ENCODE results near the gene CDH13. TPM values are rescaled to one million over a fixed set of nuclear protein-coding genes. Genes with fewer than 3 reads are reported as not detected.

CDH13 gene
- total and polyA plus RNA-seq, 4 donors: 58.9 to 265 (median 158) TPM

DNA sequence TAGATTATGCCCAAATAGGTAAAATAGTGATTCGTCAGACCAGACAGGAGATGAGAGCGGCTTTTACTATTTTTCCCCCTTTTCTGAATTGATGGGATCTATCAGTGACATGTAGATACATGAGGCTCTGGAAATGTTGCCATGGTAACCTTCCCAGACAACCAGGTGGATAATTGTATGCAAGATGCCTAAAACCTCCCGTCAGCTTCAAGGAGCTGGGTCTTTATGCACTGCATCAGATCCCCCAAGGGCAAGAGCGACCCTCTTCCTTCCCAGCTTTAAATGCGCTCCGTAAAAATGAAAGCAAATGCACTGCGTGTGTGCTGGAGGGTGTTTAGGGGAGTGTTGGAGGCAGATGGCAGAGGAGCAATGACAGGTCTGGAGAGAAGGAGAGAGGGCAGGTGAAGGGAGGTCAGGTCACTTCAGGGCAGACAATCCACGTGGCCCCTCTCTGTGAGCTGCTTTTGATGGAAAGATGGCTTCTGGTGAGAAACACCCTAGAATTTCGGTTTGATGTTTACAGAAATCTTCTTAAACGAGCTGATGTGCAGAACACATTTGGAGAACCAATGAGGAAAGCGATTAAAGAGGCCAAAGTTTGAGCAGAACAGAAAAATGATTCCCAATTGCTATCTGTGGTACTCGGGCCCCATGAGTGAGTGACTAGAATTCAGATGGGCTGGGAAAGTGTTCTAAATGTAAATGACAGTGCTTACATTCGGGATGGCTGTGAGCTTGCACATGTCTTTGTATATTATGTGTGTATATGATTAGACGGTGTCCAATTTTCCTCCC is 719.3 kb downstream of the CDH13 start:
- no peaks in the 10 kb centered on the region for H3K27me3 ChIP-seq (ENCODE audit: control insufficient read depth in 1 of 2, insufficient read depth in 2 of 2, low read length in 1 of 2)
- peaks cover 2 to 7% of the 10 kb centered on the region in 2 donors for H3K36me3 ChIP-seq (ENCODE audit: control insufficient read depth in 1 of 2, insufficient read depth in 2 of 2, low read length in 1 of 2)
- intact Hi-C loops (cut with DNase I): no loop called here
- DNase-seq: no peak
- H3K9me3 ChIP-seq (ENCODE audit: control insufficient read depth, low read length): no peaks in the 10 kb centered on the region
- WGBS, 2 donors: 92% methylated on average over 14 of the region's 14 CpGs
- H3K27ac ChIP-seq (ENCODE audit: low read depth in 1 of 2, low read length in 2 of 2): no peak overlapping the region
- H3K4me3 ChIP-seq (ENCODE audit: low read length in 2 of 2): no peak overlapping the region
- H3K4me1 ChIP-seq (ENCODE audit: control insufficient read depth in 1 of 2, insufficient read depth in 2 of 2, low read length in 2 of 2): peaks cover 2% of the 10 kb centered on the region in 2 donors
- ATAC-seq (ENCODE audit: low FRiP score): no peak

DNA sequence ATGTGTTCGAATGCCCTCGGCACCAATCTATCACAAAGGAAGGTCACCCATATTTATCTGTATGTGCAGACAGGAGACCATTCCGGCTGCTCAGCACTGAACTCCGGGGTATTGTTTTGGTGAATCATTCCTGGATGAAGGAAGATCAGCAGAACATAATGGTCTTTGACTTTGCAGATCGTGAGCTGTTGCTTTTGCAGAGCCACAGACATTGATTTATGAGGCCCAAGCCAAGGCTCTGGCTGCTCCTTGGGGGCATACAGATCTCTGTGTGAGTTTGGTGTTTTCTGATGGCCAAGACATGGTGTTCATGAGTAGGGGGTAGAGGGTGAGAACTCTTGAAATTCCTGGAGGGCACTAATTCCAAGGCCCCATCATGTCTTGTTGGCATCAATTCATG is 722.2 kb downstream of the CDH13 start:
- ATAC-seq (ENCODE audit: low FRiP score) (no peak), DNase-seq (no peak)
- Histone ChIP-seq H3K27ac (ENCODE audit: low read depth in 1 of 2, low read length in 2 of 2) (no peak overlapping the region), H3K27me3 (ENCODE audit: control insufficient read depth in 1 of 2, insufficient read depth in 2 of 2, low read length in 1 of 2) (no peaks in the 10 kb centered on the region), H3K4me3 (ENCODE audit: low read length in 2 of 2) (no peak overlapping the region), H3K4me1 (ENCODE audit: control insufficient read depth in 1 of 2, insufficient read depth in 2 of 2, low read length in 2 of 2) (peaks cover 0 to 4% of the 10 kb centered on the region in 2 donors), H3K36me3 (ENCODE audit: control insufficient read depth in 1 of 2, insufficient read depth in 2 of 2, low read length in 1 of 2) (peaks cover 2 to 7% of the 10 kb centered on the region in 2 donors), H3K9me3 (ENCODE audit: control insufficient read depth, low read length) (no peaks in the 10 kb centered on the region)
- WGBS, 2 donors: 87% methylated on average over 5 of the region's 5 CpGs
- intact Hi-C loops (cut with DNase I): no loop called here

DNA sequence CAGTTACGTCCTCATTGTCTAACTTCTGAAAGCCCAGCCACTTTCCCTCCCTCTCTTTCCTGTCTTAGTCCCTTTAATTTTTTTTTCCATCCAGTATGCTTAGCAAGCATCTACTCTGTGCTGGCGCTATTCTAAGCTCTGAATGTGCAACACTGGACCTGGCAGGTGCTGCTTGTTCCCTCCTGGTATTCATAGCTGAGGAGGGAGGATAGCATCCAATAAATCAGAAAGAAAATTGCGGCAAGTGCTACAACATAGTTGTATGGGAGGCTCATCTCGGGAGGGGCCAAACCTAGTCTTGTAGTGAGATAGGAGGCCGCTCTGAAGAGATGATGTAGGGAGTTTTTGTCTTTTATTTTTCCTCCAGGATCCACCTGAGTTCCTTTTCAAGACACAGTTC is 723.7 kb downstream of the CDH13 start:
- H3K4me1 ChIP-seq (ENCODE audit: control insufficient read depth in 1 of 2, insufficient read depth in 2 of 2, low read length in 2 of 2): peaks cover 0 to 4% of the 10 kb centered on the region in 2 donors
- intact Hi-C loops (cut with DNase I): no loop called here
- 83 to 94% methylated on average over 5 of the region's 5 CpGs for WGBS, 2 donors
- H3K27ac ChIP-seq (ENCODE audit: low read depth in 1 of 2, low read length in 2 of 2): no peak overlapping the region
- ATAC-seq (ENCODE audit: low FRiP score) (no peak), DNase-seq (no peak)
- H3K27me3 ChIP-seq (ENCODE audit: control insufficient read depth in 1 of 2, insufficient read depth in 2 of 2, low read length in 1 of 2): no peaks in the 10 kb centered on the region
- H3K4me3 ChIP-seq (ENCODE audit: low read length in 2 of 2): no peak overlapping the region
- no peaks in the 10 kb centered on the region for H3K9me3 ChIP-seq (ENCODE audit: control insufficient read depth, low read length)
- peaks cover under 1 to 4% of the 10 kb centered on the region in 2 donors for H3K36me3 ChIP-seq (ENCODE audit: control insufficient read depth in 1 of 2, insufficient read depth in 2 of 2, low read length in 1 of 2)

DNA sequence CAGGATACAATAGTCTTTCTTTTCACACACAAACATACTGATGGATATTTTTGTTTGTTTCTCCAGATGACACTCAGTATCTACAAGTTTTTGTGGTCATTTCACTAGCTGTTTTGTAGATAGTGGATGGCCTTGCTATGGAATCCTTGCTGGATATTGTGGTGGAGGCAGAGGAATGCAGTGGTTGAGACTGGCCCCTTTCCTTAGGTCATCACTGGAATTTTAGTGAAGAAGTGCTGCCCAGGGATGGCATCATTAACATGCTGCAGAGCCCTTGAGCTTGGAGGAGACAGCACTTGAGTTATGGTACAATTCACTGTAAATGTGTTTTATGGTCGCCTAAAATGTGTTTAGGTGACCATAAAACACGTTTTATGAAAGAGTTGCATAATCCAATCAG is 725.1 kb downstream of the CDH13 start:
- no peak overlapping the region for H3K27ac ChIP-seq (ENCODE audit: low read depth in 1 of 2, low read length in 2 of 2)
- H3K27me3 ChIP-seq (ENCODE audit: control insufficient read depth in 1 of 2, insufficient read depth in 2 of 2, low read length in 1 of 2): no peaks in the 10 kb centered on the region
- 87 to 92% methylated on average over 2 of the region's 2 CpGs for WGBS, 2 donors
- intact Hi-C loops (cut with DNase I): no loop called here
- H3K4me1 ChIP-seq (ENCODE audit: control insufficient read depth in 1 of 2, insufficient read depth in 2 of 2, low read length in 2 of 2): peaks cover 0 to 4% of the 10 kb centered on the region in 2 donors
- ATAC-seq (ENCODE audit: low FRiP score) (no peak), DNase-seq (no peak)
- H3K4me3 ChIP-seq (ENCODE audit: low read length in 2 of 2): no peak overlapping the region
- H3K9me3 ChIP-seq (ENCODE audit: control insufficient read depth, low read length): no peaks in the 10 kb centered on the region
- peaks cover 0 to 2% of the 10 kb centered on the region in 2 donors for H3K36me3 ChIP-seq (ENCODE audit: control insufficient read depth in 1 of 2, insufficient read depth in 2 of 2, low read length in 1 of 2)

DNA sequence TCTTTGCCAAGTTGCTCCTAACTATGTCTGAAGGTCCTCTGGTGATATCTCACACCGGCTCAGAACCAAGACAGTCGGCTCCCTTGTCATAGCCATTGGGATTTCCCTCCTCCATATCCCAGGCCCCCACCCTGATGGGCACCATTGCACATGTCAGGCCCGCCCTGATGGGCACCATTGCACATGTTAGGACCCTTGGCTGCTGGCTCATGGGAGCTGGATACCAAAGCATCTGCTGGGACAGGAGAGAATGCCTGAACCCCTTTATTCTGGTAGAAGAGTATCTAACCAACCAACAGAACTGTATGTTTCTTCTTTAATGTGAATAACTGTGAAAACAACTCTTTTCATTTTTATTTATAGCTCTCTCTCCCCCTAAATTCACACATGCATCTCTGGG is 726.5 kb downstream of the CDH13 start:
- WGBS, 2 donors: 92 to 95% methylated on average over 3 of the region's 3 CpGs
- no peak overlapping the region for H3K4me3 ChIP-seq (ENCODE audit: low read length in 2 of 2)
- H3K4me1 ChIP-seq (ENCODE audit: control insufficient read depth in 1 of 2, insufficient read depth in 2 of 2, low read length in 2 of 2): peaks cover 0 to 4% of the 10 kb centered on the region in 2 donors
- no peaks in the 10 kb centered on the region for H3K9me3 ChIP-seq (ENCODE audit: control insufficient read depth, low read length)
- no peak overlapping the region for H3K27ac ChIP-seq (ENCODE audit: low read depth in 1 of 2, low read length in 2 of 2)
- no peaks in the 10 kb centered on the region for H3K36me3 ChIP-seq (ENCODE audit: control insufficient read depth in 1 of 2, insufficient read depth in 2 of 2, low read length in 1 of 2)
- DNase-seq (no peak), ATAC-seq (ENCODE audit: low FRiP score) (no peak)
- intact Hi-C loops (cut with DNase I): no loop called here
- no peaks in the 10 kb centered on the region for H3K27me3 ChIP-seq (ENCODE audit: control insufficient read depth in 1 of 2, insufficient read depth in 2 of 2, low read length in 1 of 2)

DNA sequence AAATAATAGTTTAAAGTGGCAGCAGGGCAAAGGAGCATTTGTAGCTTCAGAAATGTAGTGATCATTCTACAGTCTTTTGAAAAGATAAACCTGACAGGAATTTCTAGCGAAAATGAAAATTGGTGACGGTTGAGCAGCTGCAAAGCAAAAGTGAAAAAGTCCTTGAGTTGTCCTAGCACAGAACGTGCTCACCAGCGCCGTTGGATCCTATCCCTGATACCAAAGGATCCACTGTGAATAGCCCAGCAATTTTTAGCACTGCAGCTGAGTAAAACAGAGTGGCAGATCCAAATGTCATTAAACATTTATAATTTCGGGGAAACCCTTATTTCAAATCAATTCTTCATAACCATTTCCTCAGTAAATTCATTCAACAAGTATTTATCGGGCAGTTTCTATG is 727.2 kb downstream of the CDH13 start:
- Histone ChIP-seq H3K27ac (ENCODE audit: low read depth in 1 of 2, low read length in 2 of 2) (no peak overlapping the region), H3K27me3 (ENCODE audit: control insufficient read depth in 1 of 2, insufficient read depth in 2 of 2, low read length in 1 of 2) (no peaks in the 10 kb centered on the region), H3K4me1 (ENCODE audit: control insufficient read depth in 1 of 2, insufficient read depth in 2 of 2, low read length in 2 of 2) (peaks cover 0 to 7% of the 10 kb centered on the region in 2 donors), H3K4me3 (ENCODE audit: low read length in 2 of 2) (no peak overlapping the region), H3K36me3 (ENCODE audit: control insufficient read depth in 1 of 2, insufficient read depth in 2 of 2, low read length in 1 of 2) (no peaks in the 10 kb centered on the region), H3K9me3 (ENCODE audit: control insufficient read depth, low read length) (no peaks in the 10 kb centered on the region)
- intact Hi-C loops (cut with DNase I): no loop called here
- 70 to 92% methylated on average over 7 of the region's 7 CpGs for WGBS, 2 donors
- ATAC-seq (ENCODE audit: low FRiP score) (no peak), DNase-seq (no peak)

DNA sequence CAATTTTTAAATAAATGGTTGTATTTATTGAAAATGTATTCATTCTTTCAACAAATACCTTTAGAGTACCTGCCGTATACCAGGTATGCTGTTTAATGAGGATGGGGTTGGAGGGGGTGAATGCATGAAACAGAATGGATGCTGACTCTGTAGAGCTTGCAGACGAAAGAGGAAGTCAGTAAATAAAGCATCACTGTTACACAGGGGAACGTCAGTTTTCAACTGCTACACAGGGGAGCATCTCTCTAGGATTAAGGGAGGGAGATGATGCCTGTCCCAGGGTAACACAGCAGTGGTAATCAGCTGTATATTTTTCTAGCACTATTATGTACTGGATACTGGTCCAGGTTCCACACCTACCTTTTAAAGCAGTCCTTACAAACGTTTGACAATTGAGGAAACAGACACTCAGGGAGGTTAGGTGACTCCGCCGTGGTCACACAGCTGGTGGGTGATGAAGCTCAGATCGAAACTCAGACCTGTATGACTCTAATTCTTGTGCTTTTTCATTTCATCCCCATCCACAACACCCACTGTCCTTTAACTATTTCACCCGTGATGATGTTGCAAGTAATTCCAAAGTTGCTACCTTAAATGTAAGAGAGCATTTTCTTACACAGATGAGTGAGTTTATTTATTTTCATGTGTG is 728.9 kb downstream of the CDH13 start:
- H3K9me3 ChIP-seq (ENCODE audit: control insufficient read depth, low read length): no peaks in the 10 kb centered on the region
- peaks cover 0 to 6% of the 10 kb centered on the region in 2 donors for H3K4me1 ChIP-seq (ENCODE audit: control insufficient read depth in 1 of 2, insufficient read depth in 2 of 2, low read length in 2 of 2)
- DNase-seq (no peak), ATAC-seq (ENCODE audit: low FRiP score) (no peak)
- no peaks in the 10 kb centered on the region for H3K36me3 ChIP-seq (ENCODE audit: control insufficient read depth in 1 of 2, insufficient read depth in 2 of 2, low read length in 1 of 2)
- WGBS, 2 donors: 79 to 83% methylated on average over 8 of the region's 8 CpGs
- intact Hi-C loops (cut with DNase I): no loop called here
- no peak overlapping the region for H3K4me3 ChIP-seq (ENCODE audit: low read length in 2 of 2)
- H3K27ac ChIP-seq (ENCODE audit: low read depth in 1 of 2, low read length in 2 of 2): no peak overlapping the region
- H3K27me3 ChIP-seq (ENCODE audit: control insufficient read depth in 1 of 2, insufficient read depth in 2 of 2, low read length in 1 of 2): no peaks in the 10 kb centered on the region

DNA sequence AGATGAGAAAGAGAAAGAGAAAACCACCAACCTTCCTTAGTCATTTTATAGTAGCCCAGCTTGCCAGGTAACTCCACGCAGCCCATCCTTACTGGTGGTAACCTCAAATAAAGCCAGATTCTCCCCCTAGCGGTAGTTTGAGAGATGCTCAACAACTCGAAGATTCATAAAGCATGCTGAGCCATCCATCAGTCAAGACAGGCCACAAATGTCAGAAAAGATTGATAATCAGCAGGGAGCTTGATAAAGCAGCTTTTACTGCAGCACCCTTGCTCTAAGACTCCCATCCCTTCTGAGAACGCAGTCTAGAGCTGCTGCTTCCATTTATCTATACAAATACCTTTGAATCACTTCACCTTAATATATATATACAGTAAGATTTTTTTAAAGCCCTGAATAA is 729.5 kb downstream of the CDH13 start:
- ATAC-seq (ENCODE audit: low FRiP score) (no peak), DNase-seq (no peak)
- Histone ChIP-seq H3K27ac (ENCODE audit: low read depth in 1 of 2, low read length in 2 of 2) (no peak overlapping the region), H3K4me3 (ENCODE audit: low read length in 2 of 2) (no peak overlapping the region), H3K36me3 (ENCODE audit: control insufficient read depth in 1 of 2, insufficient read depth in 2 of 2, low read length in 1 of 2) (no peaks in the 10 kb centered on the region), H3K4me1 (ENCODE audit: control insufficient read depth in 1 of 2, insufficient read depth in 2 of 2, low read length in 2 of 2) (peaks cover 0 to 6% of the 10 kb centered on the region in 2 donors), H3K9me3 (ENCODE audit: control insufficient read depth, low read length) (no peaks in the 10 kb centered on the region), H3K27me3 (ENCODE audit: control insufficient read depth in 1 of 2, insufficient read depth in 2 of 2, low read length in 1 of 2) (no peaks in the 10 kb centered on the region)
- intact Hi-C loops (cut with DNase I): no loop called here
- 9 to 12% methylated on average over 4 of the region's 4 CpGs for WGBS, 2 donors

DNA sequence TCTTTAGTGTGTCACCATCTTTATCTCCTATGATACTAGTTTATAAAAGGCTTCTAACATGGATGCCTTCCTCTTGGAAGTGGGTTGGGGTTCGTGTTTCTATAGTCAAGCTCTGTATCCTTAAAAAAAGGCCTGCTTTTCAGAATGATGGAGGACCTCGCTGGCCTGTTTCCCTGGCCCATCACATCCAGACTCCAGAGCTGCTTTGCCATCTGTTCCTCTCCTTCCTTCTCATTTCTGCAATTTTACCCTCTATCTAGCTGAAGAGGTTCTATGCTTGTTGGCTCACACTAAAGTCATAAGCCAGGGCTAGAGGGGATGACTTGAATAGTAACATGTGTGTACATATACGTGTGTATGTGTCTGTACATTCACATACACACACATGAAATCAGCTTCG is 730.2 kb downstream of the CDH13 start:
- DNase-seq (no peak), ATAC-seq (ENCODE audit: low FRiP score) (no peak)
- Histone ChIP-seq H3K4me3 (ENCODE audit: low read length in 2 of 2) (no peak overlapping the region), H3K36me3 (ENCODE audit: control insufficient read depth in 1 of 2, insufficient read depth in 2 of 2, low read length in 1 of 2) (no peaks in the 10 kb centered on the region), H3K27ac (ENCODE audit: low read depth in 1 of 2, low read length in 2 of 2) (no peak overlapping the region), H3K9me3 (ENCODE audit: control insufficient read depth, low read length) (no peaks in the 10 kb centered on the region), H3K4me1 (ENCODE audit: control insufficient read depth in 1 of 2, insufficient read depth in 2 of 2, low read length in 2 of 2) (peaks cover 0 to 6% of the 10 kb centered on the region in 2 donors), H3K27me3 (ENCODE audit: control insufficient read depth in 1 of 2, insufficient read depth in 2 of 2, low read length in 1 of 2) (no peaks in the 10 kb centered on the region)
- WGBS, 2 donors: 81 to 83% methylated on average over 4 of the region's 4 CpGs
- intact Hi-C loops (cut with DNase I): no loop called here
